HG03575 (cell line): ENCODE measurements around the gene ACP7.

ENCODE experiments used
- ATAC-seq: cut with Tn5 transposase; IDR thresholded peaks from one replicate; pipeline ENCODE4 v1.9.1; 2021; ENCODE audit not compliant: unreplicated experiment, insufficient number of reproducible peaks, low FRiP score; ENCODE audit errors: extremely low read depth

The ACP7 gene

GRCh38 chr19:39157275-39157996 is 73.3 kb downstream of the ACP7 start:
- no peak for ATAC-seq

- no peak for ATAC-seq
These were observed 73.8 kb downstream of the ACP7 start for GRCh38 chr19:39157997-39158389.

- ATAC-seq = no peak
These were observed 74.6 kb downstream of the ACP7 start for GRCh38 chr19:39158646-39159260.

GRCh38 chr19:39160523-39160861 is 76.3 kb downstream of the ACP7 start:
- no peak for ATAC-seq
